Measurements from ENCODE around the gene INHBC.
"Not testable (repeated sequence)": the region's sequence is repeated elsewhere in the genome, so short reads cannot be mapped to it uniquely, and the experiment has no call there.

INHBC gene

DNA sequence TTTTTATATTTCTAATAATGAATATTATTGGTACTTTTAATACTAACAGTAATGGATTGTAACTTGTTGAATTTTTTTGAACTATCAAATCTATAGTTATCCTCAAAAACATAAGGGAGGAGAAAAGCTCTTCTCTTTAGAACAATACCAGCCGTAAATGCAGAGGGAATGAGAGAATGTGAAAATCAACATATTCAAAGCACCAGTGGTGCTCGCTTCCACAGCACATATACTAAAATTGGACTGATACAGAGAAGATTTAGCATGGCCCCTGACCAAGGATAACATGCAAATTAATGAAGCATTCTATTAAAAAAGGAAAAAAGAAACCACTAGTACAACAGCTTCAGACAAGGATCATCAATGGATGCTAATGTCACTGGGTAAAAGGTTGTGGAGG, 19.5 kb upstream of the INHBC start:
- H3K4me1 Mint-ChIP-seq, result peaks cover 30% of the 10 kb centered on the region
- H3K27ac Mint-ChIP-seq, result no peak overlapping the region
- no peaks in the 10 kb centered on the region for H3K27me3 Mint-ChIP-seq
- no peaks in the 10 kb centered on the region for H3K9me3 Mint-ChIP-seq
- ATAC-seq, result no peak
- H3K36me3 Mint-ChIP-seq (ENCODE audit: low read depth), result peaks cover 12% of the 10 kb centered on the region
- DNase-seq, result no peak
- no peak overlapping the region for H3K4me3 Mint-ChIP-seq

DNA sequence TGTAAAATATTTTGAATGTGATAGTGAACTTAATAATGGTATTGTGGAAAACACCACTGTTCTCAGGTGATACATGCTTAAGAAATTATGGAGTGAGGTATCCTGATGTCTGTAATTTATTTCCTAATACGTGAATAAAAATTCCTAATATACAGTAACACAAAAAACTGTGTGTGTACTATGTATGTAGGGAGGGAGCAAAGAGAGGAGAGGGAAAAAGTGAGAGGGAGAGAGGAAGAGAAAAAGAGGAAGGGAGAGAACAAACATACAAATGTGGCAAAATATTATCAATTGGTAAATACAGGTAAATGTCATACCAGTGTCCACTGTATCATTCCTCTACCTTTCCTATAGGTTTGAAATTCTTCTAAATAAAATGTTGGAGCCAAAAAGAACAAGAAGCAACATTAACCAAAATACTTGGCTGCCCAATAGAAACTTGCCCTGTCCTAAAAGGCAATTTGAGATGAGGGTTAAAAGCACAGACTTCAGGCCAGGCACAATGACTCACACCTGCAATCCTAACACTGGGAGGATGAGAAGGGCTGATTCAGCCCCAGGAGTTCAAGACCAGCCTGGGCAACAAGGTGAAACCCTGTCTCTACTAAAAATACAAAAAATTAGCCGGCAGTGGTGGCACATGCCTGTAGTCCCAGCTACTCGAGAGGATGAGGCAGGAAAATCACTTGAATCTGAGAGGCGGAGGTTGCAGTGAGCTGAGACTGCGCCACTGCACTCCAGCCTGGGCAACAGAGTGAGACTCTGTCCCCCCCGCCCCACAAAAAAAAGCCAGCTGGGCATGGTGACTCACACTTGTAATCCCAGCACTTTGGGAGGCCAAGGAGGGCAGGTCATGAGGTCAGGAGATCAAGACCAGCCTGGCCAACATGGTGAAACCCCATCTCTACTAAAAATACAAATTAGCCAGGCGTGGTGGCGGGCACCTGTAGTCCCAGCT, 18.3 kb upstream of the INHBC start:
- ATAC-seq, result no peak
- H3K9me3 Mint-ChIP-seq, result no peaks in the 10 kb centered on the region
- H3K27me3 Mint-ChIP-seq, result no peaks in the 10 kb centered on the region
- no peak overlapping the region for H3K4me3 Mint-ChIP-seq
- peaks cover 18% of the 10 kb centered on the region for H3K36me3 Mint-ChIP-seq (ENCODE audit: low read depth)
- no peak for DNase-seq
- H3K4me1 Mint-ChIP-seq, result peaks cover 27% of the 10 kb centered on the region
- H3K27ac Mint-ChIP-seq, result peak overlapping the region; percentile 25

DNA sequence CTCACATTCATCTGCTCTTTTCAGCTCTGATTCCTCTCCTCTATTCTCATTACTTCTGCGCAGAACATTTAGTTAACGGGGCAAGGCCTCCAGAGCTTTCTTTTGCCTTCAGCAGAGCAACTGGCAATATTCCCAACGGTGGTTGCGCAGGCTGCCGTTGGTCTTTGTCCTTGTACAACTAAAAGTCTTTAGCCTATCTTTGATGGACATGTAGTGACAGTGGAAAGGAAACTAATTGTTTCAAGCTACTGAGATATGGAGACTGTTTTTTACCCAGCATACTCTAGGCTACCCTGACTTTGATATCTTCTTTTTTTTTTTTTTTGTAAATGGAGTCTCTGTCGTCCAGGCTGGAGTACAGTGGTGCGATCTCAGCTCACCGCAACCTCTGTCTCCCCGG, 16.3 kb upstream of the INHBC start:
- H3K4me3 Mint-ChIP-seq, result no peak overlapping the region
- H3K27me3 Mint-ChIP-seq, result no peaks in the 10 kb centered on the region
- no peak for DNase-seq
- peaks cover 18% of the 10 kb centered on the region for H3K36me3 Mint-ChIP-seq (ENCODE audit: low read depth)
- peaks cover 16% of the 10 kb centered on the region for H3K4me1 Mint-ChIP-seq
- H3K9me3 Mint-ChIP-seq, result no peaks in the 10 kb centered on the region
- no peak for ATAC-seq
- no peak overlapping the region for H3K27ac Mint-ChIP-seq

DNA sequence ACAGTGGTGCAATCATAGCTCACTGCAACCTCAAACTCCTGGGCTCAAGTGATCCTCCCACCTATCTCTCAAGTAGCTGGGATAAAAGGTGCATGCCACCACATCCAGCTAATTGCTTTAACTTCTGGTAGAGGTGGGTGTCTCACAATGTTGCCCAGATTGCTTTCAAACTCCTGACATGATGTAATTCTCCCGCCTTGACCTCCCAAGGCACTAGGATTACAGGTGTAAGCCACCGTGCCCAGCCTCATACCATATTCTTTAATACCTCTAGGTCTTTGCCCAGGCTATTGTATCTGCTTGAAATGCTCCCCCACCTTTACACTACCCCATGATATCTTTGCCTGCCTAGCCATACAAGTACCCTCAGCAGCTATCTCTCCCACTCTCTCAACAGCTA, 15.1 kb upstream of the INHBC start:
- H3K27me3 Mint-ChIP-seq, result no peaks in the 10 kb centered on the region
- DNase-seq (no peak), ATAC-seq (no peak)
- H3K27ac Mint-ChIP-seq, result no peak overlapping the region
- H3K4me3 Mint-ChIP-seq, result no peak overlapping the region
- no peaks in the 10 kb centered on the region for H3K9me3 Mint-ChIP-seq
- peaks cover 16% of the 10 kb centered on the region for H3K4me1 Mint-ChIP-seq
- peaks cover 21% of the 10 kb centered on the region for H3K36me3 Mint-ChIP-seq (ENCODE audit: low read depth)

DNA sequence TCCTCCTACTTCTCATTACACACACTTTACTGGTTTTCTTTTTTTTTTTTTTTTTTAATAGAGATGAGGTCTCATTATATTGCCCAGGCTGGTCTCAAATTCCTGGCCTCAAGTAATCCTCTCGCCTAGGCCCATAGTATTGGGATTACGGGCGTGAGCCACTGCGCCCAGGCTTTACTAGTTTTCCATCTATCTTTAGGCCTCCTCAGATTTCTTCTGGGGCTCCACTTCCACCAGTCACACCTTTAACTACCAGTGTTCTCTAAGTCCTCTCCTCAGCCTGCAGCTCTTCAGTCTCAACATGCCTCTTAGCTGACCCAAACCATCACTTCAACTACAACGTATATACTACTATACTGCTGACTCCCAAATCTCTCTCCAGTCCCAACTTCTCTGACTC, 14.1 kb upstream of the INHBC start:
- no peaks in the 10 kb centered on the region for H3K9me3 Mint-ChIP-seq
- H3K27ac Mint-ChIP-seq, result no peak overlapping the region
- H3K4me3 Mint-ChIP-seq, result no peak overlapping the region
- ATAC-seq, result no peak
- H3K4me1 Mint-ChIP-seq, result peaks cover 11% of the 10 kb centered on the region
- H3K27me3 Mint-ChIP-seq, result no peaks in the 10 kb centered on the region
- DNase-seq, result no peak
- H3K36me3 Mint-ChIP-seq (ENCODE audit: low read depth), result peaks cover 23% of the 10 kb centered on the region

DNA sequence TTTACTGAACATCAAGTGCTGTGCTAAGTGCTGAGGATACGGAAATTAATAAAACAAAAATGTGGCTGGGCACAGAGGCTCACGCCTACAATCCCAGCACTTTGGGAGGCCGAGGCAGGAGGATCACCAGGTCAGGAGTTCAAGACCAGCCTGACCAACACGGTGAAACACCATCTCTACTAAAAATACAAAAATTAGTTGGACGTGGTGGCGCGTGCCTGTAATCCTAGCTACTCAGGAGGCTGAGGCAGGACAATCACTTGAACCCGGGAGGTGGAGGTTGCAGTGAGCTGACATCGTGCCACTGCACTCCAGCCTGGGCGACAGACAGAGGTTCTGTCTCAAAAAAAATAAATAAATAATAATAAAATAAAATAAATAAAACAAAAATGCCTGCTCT, 7.6 kb upstream of the INHBC start:
- not testable (repeated sequence) for H3K4me3 Mint-ChIP-seq, H3K9me3 Mint-ChIP-seq, ATAC-seq, H3K27me3 Mint-ChIP-seq, DNase-seq
- Mint-ChIP-seq H3K27ac (peak overlapping the region; percentile 5), H3K4me1 (peaks cover 28% of the 10 kb centered on the region), H3K36me3 (ENCODE audit: low read depth) (peaks cover 17% of the 10 kb centered on the region)

DNA sequence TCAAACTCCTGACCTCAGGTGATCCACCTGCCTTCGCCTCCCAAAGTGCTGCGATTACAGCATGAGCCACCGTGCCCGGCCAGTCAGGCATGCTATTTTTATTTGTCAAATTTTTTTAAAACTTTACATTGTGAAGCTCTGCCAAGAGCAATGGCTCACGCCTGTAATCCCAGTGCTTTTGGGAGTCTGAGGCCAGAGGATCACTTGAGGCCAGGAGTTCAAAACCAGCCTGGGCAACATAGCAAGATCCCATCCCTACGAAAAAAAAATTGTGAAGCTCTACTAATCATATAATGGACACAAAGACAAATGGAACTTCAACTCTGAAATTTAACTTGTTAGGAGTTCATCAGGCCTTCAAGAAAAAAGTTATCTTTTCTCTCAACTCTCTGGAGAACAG, 5.6 kb upstream of the INHBC start:
- Mint-ChIP-seq H3K4me3 (peak overlapping the region; percentile 94), H3K27ac (peak overlapping the region; percentile 98), H3K27me3 (no peaks in the 10 kb centered on the region), H3K9me3 (no peaks in the 10 kb centered on the region), H3K4me1 (peaks cover 28% of the 10 kb centered on the region), H3K36me3 (ENCODE audit: low read depth) (peaks cover 11% of the 10 kb centered on the region)
- no peak for DNase-seq
- no peak for ATAC-seq

DNA sequence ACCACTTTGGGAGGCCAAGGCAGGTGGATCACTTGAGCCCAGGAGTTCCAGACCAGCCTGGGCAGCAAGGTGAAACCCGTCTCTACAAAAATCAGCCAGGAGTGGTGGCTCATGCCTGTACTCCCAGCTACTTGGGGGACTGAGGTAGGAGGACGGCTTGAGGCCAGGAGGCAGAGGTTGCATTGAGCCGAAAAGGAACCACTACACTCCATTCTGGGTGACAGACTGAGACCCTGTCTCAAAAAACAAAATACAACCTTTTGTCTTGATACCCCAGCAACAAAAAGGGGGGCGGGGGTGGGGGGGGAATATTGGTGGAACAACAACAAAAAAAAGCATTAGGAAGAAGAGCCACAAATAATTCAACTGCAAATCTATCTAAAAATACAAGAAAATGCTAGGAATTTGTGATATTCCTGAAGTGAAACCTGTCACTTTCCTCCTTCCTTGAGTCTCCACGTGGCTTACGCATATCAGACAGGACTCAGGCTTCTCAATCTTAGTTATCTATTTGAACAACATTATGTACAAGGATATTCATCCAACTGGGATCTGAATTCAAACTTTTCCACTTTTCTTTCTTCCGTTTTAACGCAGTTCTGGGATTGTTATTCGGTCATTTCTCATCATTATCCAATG, 5.0 kb upstream of the INHBC start:
- peaks cover 28% of the 10 kb centered on the region for H3K4me1 Mint-ChIP-seq
- H3K27ac Mint-ChIP-seq, result peak overlapping the region; percentile 98
- H3K27me3 Mint-ChIP-seq, result no peaks in the 10 kb centered on the region
- DNase-seq (no peak), ATAC-seq (no peak)
- peaks cover 8% of the 10 kb centered on the region for H3K36me3 Mint-ChIP-seq (ENCODE audit: low read depth)
- no peaks in the 10 kb centered on the region for H3K9me3 Mint-ChIP-seq
- peak overlapping the region; percentile 94 for H3K4me3 Mint-ChIP-seq

DNA sequence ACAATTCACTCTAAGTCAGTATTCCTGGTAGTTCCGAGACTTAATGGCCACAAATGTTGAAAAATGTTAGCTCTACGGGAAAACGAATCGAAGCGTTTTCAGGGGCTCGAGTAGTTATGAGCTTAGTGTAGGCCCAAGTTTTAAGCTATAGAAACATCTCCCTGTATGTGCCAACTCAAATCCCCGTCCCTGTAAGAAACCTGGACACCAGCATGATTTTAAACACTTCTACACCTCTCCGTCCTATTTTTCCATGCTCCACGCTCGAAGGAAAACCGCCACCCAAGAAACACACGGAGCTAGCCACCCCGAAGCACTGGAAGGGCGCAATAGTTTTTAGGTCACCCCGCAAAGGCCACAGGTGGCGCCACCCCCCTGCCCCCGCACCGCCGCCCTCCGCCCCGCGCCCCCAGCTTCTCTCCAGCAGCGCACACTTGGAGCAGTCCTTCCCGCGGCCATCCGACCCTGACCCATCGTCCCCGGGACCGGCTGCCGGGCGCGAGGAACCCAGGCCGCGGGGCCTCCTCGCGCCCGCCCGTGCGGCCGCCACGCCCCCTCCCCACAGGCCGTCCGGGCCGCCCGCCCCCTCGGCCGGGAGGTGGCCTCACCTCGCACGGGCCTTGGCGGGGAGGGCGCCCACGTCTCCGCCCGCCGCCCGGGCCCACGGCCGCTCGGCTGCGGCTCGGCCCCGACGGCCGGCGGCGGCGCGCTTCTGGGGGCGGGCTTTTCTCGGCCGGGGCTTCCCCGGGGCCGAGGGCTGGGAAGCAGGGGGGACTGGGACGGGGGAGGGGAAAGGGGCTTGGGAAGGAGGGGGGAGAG, 4.3 kb upstream of the INHBC start:
- peaks cover 7% of the 10 kb centered on the region for H3K36me3 Mint-ChIP-seq (ENCODE audit: low read depth)
- no peaks in the 10 kb centered on the region for H3K9me3 Mint-ChIP-seq
- peak; percentile 67 for ATAC-seq
- H3K4me3 Mint-ChIP-seq, result peak overlapping the region; percentile 94
- peaks cover 31% of the 10 kb centered on the region for H3K4me1 Mint-ChIP-seq
- no peaks in the 10 kb centered on the region for H3K27me3 Mint-ChIP-seq
- H3K27ac Mint-ChIP-seq, result peak overlapping the region; percentile 98
- no peak for DNase-seq

DNA sequence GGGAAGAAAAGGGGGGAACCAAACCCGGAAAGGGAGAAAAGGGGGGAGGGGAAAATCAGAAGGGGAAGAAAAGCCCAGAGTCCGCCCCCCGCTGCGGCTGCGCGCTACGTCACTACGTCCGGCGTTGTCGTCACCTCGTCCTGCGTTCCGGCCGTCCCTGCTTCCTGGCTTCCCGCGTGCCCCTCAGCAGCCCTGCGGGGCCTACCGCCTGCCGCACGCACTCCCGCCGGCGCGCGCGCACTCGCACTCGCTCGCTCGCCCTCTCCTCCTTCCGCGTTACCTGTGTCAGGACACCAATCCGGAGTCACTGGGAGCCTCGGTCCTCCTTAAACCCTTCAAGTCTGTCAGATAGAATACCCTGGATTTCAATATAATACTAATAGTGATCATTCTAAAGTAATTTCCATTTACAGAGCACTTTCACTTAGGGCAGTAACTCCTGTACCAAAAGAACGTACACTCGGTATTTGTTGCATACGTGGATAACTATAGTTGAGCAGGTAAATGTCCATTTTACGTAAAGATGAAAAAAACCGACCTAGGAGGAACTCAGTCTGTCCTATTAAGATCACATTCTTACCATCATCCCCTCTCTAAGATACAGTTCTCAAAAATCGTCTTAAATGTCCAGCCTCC, 3.5 kb upstream of the INHBC start, which contains the start of gene R3HDM2:
R3HDM2 (minus strand) TSS at position 113 of the 636 bp plus-strand sequence. CDS start 120,615 bp downstream, outside the sequence.
- peaks cover 34% of the 10 kb centered on the region for H3K4me1 Mint-ChIP-seq
- peak; percentile 98 for DNase-seq
- peak within 1 kb of the TSS; percentile 94 for H3K4me3 Mint-ChIP-seq
- no peaks in the 10 kb centered on the region for H3K9me3 Mint-ChIP-seq
- H3K27me3 Mint-ChIP-seq, result no peaks in the 10 kb centered on the region
- peak; percentile 95 for ATAC-seq
- H3K36me3 Mint-ChIP-seq (ENCODE audit: low read depth), result peaks cover 4% of the 10 kb centered on the region
- peak within 1 kb of the TSS; percentile 98 for H3K27ac Mint-ChIP-seq

DNA sequence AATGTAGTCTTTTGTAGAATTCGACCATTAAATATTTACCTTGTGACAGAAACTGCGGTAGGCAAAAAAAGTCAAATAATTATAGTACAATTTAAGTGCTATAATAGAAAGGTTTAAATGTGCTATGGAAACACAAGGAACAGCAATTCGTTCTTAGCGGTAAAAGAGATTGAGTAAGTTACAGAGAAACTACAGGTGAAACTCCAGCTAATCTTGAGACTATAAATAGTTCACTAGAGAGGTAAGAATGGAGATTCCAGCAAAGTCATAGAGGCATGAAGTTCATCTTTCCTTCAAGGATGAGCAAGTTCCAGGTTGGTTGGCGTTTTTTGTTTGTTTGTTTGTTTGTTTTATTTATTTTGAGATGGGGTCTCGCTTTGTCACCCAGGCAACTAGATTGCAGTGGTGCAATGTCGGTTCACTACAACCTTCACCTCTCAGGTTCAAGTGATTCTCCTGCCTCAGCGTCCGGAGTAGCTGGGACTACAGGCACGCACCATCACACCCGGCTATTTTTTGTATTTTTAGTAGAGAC, 2.9 kb upstream of the INHBC start:
- no peak for DNase-seq
- H3K27ac Mint-ChIP-seq, result peak overlapping the region; percentile 98
- H3K36me3 Mint-ChIP-seq (ENCODE audit: low read depth), result peaks cover 4% of the 10 kb centered on the region
- H3K4me3 Mint-ChIP-seq, result peak overlapping the region; percentile 89
- no peaks in the 10 kb centered on the region for H3K27me3 Mint-ChIP-seq
- H3K9me3 Mint-ChIP-seq, result no peaks in the 10 kb centered on the region
- ATAC-seq, result no peak
- H3K4me1 Mint-ChIP-seq, result peaks cover 34% of the 10 kb centered on the region

DNA sequence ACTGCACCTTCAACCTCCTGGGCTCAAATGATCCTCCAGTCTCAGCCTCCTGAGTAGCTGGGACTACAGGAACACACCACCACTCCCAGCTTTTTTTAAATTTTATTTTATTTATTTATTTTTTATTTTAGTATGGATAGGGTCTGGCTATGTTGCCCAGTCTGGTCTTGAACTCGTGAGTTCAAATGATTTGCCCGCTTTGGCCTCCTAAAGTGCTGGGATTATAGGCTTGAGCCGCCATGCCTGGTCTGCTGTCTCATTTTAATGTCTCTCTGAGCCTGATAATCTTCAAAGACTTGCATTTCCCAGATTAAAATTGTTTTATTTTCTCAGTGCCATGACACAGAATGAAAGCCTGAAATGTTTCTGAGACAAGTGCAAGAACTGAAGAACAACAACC, 1.2 kb upstream of the INHBC start:
- H3K27ac Mint-ChIP-seq, result no peak overlapping the region
- ATAC-seq (no peak), DNase-seq (no peak)
- H3K9me3 Mint-ChIP-seq, result no peaks in the 10 kb centered on the region
- no peaks in the 10 kb centered on the region for H3K27me3 Mint-ChIP-seq
- peaks cover 30% of the 10 kb centered on the region for H3K4me1 Mint-ChIP-seq
- H3K4me3 Mint-ChIP-seq, result no peak overlapping the region
- peaks cover 4% of the 10 kb centered on the region for H3K36me3 Mint-ChIP-seq (ENCODE audit: low read depth)

DNA sequence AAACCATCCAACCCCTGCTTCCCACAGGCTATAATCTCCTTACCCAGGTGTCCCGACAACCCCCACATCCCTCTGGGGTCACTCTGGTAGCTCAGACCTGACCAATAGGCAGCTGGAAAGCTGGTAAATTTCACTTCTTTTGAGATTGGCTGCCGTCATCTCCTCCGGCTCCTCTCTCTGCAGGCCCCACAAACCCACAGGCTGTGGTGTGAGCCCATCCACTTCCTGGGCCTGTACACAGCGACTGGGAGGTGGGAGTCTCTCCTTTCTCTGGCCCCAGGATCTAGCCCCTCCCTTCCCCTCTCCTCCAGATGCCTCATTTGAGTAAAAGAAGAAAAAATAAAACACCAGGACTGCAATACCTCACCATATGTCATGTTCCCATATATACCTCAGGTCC, 709 bp downstream of the INHBC start:
- Mint-ChIP-seq H3K27ac (peak overlapping the region; percentile 76), H3K27me3 (no peaks in the 10 kb centered on the region), H3K9me3 (no peaks in the 10 kb centered on the region), H3K4me3 (peak overlapping the region; percentile 68), H3K4me1 (peaks cover 16% of the 10 kb centered on the region), H3K36me3 (ENCODE audit: low read depth) (no peaks in the 10 kb centered on the region)
- peak; percentile 25 for ATAC-seq
- DNase-seq, result no peak

DNA sequence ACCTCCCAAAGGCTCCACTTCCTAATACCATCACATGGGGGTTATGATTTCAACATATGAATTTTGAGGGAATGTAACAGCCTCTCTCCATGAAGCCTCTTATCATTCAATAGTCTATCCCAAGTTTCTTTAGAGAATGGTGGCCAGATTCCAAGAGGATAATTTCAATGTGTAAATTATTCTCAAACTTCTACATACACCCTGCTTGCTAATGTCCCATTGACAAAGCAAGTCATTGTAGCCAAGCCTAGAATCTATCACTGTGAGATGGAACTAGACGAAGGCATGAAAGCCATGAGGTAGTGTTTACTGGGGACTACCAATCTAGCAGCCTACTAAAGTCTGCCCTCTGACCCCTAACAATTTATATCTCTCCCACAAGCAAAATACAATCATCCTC, 3.8 kb downstream of the INHBC start:
- ATAC-seq (no peak), DNase-seq (no peak)
- peaks cover 5% of the 10 kb centered on the region for H3K36me3 Mint-ChIP-seq (ENCODE audit: low read depth)
- H3K27ac Mint-ChIP-seq, result no peak overlapping the region
- no peak overlapping the region for H3K4me3 Mint-ChIP-seq
- peaks cover 11% of the 10 kb centered on the region for H3K9me3 Mint-ChIP-seq
- H3K27me3 Mint-ChIP-seq, result peaks cover 2% of the 10 kb centered on the region
- peaks cover 6% of the 10 kb centered on the region for H3K4me1 Mint-ChIP-seq

All from activated naive CD8-positive, alpha-beta T cell treated with anti-CD3 and anti-CD28 coated beads, Interleukin-2, amount 50 U/mL, for 24 hours (primary cell).